Stimulated activated naive CD8-positive, alpha-beta T cell treated with anti-CD3 and anti-CD28 coated beads, Interleukin-15, Interleukin-2, amounts not matched to agents 100 U/mL and 50 U/mL, for 24 hours (primary cell): ENCODE data around the gene NECTIN1.
"Not testable (repeated sequence)": the region's sequence is repeated elsewhere in the genome, so short reads cannot be mapped to it uniquely, and the experiment has no call there.

Experiments used
- ATAC-seq: fragments of 150-1000 bp; cut with Tn5 transposase; one replicate; pipeline ENCODE4 v1.10.0; 2021
- DNase-seq: peaks from one replicate; pipeline ENCODE4 v3.0.0; 2021

The NECTIN1 gene

GRCh38 chr11:119616586-119617339 lies 112.2 kb downstream of the NECTIN1 start:
- ATAC-seq (no peak), DNase-seq (no peak)

DNA sequence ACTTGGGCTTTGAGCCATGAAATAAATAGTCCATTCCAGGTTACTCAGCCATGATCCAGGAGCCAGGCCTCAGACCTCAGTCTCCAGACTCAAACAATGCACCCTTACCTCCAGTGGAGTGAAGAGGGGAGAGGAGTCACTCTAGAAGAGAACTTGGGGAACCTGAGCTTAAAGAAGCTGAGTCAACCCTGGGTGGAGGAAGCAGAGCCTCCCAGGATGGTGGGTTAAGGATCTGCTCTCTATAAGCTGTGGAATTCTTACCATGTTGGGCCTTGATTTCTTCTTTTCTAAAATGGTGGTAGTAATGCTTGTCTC lies 113.2 kb downstream of the NECTIN1 start:
- DNase-seq = no peak
- ATAC-seq = no peak

DNA sequence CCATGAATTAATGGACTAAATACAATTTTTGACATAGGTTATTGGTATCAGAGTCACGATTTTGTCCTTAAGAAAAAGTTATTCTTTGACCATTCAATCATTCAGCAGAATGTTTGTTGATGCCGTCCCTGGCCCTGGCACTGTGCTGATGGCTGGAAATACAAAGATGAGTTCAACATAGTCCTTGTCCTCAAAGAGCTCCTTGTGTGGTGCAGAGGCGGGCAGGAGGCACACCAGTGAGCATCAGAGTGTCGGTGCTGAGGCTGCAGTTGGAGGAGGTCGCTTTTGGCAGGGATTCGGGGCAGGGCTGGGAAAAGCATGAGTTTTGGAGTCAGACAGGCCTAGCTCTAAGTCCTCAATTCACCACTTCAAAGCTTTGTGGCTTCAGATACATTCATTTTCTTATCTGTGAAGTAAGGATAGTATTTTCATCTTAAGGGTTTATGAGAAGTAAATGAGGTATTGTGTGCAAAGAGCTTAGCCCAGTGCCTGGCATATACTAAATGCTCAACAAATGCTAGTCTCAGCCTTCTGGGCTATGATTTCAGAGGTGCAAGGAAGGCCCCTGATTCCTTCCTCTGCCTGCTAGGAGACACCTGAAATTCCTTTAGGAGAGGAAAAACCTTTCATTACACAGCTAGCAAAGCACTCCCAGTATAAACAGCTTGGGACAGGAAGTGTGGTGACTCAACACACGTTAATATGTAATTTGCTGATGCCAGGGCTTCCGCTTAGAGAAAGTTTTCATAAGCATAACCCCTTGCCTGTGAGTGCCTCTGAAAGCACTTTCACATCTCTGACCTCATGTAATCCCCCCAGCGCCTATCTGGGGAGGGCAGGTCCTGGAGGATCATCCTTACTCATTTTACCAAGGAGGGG lies 113.8 kb downstream of the NECTIN1 start:
- ATAC-seq (no peak), DNase-seq (no peak)

GRCh38 chr11:119614222-119615002 lies 114.6 kb downstream of the NECTIN1 start:
- no peak for ATAC-seq
- DNase-seq = no peak

DNA sequence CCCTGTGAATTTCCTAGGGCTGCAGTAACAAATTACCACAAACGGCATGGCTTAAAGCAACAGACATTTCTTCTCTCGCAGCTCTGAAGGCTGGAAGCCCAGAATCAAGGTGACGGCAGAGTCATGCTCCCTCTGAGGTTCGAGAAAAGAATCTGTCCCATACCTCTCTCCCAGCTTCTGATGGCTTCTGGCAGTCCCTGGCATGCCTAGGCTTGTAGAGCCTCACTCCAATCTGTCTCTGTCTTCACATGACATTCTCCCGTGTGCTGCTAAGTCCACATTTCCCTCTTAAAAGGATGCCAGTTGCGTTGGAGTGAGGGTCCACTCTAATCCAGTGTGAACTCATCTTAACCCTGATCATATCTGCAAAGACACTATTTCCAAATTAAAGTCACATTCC lies 116.2 kb downstream of the NECTIN1 start:
- ATAC-seq (no peak), DNase-seq (no peak)

- ATAC-seq (no peak), DNase-seq (no peak)
Measured at GRCh38 chr11:119610836-119611426, 118.1 kb downstream of the NECTIN1 start.

GRCh38 chr11:119608781-119609180 lies 120.2 kb downstream of the NECTIN1 start:
- DNase-seq = no peak
- ATAC-seq = no peak

- DNase-seq (no peak), ATAC-seq (no peak)
Measured at GRCh38 chr11:119608201-119608600, 120.8 kb downstream of the NECTIN1 start.

DNA sequence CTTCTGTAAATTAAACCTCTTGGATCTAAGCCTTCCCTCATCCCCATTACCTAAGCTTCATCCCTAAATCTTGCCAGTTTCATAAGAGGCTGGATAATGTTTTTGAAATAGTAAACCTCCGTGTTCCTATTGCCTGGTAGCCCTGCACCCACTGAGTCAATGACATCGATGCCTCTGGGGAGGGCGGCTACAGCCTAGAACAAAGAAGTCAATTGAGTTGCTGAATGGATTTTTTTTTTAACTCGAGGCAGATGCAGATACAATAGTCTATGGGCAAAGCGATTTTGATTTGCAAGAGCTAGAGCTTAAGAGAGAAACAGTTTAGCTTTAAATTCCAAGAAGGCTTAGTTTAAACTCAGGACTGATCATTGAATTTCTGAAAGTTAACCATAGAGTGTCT lies 121.3 kb downstream of the NECTIN1 start:
- ATAC-seq (no peak), DNase-seq (no peak)

DNA sequence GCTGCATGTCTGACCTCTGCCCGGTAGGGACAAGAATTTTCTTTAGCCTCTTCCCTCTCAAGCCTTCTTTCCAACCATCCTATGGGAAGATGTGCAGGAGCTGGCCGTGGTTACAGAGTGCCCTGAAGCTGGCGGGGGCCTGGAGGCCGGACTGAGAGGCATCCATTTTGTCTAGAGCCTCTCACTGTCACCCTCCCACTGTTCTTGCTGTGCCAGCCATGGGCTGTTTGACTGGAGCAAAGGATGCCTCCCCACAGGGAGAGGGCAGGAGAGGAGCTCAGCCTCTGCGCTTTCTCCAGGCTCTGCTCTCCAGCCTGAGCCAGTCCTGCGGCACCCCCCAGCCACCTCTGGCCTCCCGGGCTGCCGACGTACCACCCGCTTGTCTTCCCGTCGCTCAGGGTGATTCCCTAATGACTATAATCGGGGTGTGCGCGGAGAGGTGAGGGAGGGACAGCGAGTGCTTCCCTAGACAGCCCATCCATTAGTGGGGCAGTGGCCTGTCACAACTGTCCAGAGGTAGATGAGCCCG lies 123.8 kb downstream of the NECTIN1 start:
- no peak for ATAC-seq

GRCh38 chr11:119602745-119603373 lies 126.1 kb downstream of the NECTIN1 start:
- no peak for DNase-seq
- ATAC-seq = no peak

More for the DNA sequence above, 123.8 kb downstream of the NECTIN1 start:
- DNase-seq = no peak

DNA sequence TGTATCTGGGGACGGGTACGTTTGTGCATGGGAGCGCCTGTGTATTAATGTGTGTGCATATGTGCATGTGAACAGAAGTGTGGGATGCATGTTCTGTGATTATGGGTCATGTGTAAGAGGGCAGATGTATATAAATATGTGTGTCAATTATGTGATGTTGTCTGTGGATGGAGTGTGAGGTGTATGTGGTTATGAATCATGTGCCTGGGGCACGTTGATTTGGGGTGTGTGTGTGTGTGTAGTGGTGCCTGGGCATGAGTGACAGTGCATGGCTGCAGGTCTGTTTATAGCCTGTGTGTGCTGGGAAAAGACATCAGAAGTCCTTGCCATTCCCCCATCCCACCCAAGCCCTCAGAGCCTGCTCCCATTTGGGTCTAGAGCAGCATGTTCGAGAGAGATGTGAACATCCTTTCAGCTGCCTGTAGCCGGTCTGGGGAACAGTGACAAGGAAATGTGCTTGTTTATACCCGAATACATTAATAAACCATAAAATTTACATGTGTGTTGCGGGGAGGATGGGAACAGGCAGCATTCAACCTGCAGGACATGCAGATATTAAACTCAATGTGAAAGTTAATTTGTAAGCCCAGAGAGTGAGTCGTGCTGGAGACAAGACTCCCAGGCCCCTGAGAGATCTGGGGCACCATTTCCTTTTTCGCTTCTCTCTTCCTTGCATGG lies 129.0 kb downstream of the NECTIN1 start:
- ATAC-seq = no peak
- DNase-seq = no peak

DNA sequence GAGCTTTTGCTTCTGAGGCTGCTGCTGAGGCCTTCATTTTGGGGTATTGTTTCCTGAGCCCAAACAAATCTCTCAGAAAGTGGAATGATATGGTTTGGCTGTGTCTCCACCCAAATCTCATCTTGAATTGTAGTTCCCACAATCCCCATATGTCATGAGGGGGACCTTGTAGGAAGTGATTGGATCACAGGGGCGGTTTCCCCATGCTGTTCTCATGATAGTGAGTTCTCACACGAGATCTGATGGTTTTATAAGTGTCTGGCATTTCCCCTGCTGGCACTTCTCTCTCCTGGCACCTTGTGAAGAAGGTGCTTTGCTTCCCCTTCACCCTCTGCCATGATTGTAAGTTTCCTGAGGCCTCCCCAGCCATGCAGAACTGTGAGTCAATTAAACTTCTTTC lies 133.1 kb downstream of the NECTIN1 start:
- not testable (repeated sequence) for ATAC-seq, DNase-seq

DNA sequence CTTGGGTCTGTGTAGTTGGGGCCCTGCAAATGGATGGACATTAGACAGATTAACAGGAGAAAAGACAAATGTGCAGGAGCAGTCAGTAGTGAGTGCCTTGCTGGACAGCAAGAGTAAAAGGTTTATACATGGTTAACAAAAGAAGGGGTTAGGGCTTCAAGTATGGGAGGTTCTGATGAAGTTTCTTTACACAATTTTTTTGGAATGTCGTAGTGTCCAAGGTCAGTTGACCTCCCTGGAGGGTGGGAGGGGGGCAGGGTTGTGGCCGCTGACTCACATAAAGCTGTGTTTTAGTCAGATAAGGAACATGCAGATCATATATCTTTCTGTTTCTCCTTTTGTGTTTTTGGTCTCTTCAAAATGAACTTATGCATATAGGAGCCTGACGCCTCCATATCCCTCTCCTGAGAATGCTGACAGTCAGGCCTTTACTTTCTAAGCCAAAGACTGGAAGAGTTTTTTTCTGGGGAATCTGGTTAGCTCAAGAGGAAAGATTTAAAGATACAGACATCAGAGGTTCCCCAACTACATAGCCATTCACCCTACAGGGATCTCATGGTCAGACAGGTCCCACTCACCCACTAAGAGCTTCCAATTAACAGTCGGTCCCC lies 134.3 kb downstream of the NECTIN1 start:
- no peak for DNase-seq
- no peak for ATAC-seq

DNA sequence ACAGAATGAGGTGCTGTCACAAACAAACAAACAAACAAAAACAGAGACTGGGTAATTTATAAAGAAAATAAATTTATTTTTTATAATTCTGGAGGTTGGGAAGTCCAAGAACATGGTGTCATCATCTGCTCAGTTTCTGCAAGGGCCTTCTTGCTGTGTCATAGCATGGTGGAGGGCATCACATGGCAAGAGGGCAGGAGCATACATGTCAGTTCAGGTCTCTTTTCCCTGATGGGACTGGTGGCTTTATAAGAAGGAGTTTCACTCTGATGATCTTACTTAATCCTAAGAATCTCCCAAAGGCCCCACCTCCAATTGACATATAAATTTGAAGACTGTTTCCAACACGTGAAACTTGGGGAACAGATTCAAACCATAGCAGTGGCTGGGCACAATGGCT lies 135.7 kb downstream of the NECTIN1 start:
- ATAC-seq (no peak), DNase-seq (no peak)

- no peak for ATAC-seq
Measured at GRCh38 chr11:119592642-119593041, 136.4 kb downstream of the NECTIN1 start.

GRCh38 chr11:119591836-119592310 lies 137.1 kb downstream of the NECTIN1 start:
- DNase-seq = no peak
- ATAC-seq = no peak

More at GRCh38 chr11:119592642-119593041, 136.4 kb downstream of the NECTIN1 start:
- no peak for DNase-seq

DNA sequence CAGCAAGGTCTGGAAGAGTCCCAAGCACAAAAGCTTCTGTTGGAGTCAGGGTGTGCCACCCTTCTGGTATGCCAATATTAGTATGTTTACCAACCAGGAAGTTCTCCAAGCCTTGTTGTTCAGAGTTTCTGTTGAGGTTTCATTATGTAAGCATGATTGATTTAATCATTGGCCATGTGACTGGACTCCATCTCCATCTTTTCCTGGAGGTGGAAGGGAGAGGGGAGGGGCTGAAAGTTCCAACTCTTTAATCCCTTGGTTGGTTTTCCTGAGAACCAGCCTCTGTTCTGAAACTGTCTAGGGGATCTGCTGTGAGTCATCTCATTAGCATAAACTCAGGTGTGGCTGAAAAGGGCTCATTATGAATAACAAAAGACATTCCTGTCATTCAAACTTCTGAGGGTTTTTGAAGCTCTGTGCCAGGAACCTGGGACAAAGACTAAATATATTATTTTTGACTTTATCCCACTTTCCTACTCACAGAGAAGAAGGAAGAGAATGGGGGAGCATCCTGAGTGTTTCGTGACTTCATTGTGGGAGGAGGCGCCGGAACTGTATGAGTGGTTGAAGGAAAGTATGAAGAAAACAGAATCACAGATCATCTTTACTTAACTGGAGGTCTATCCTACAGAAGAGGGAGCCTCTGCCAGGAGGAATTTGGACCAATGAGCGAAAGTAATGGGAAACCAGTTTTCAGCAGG lies 138.2 kb downstream of the NECTIN1 start:
- DNase-seq = no peak
- ATAC-seq = no peak

DNA sequence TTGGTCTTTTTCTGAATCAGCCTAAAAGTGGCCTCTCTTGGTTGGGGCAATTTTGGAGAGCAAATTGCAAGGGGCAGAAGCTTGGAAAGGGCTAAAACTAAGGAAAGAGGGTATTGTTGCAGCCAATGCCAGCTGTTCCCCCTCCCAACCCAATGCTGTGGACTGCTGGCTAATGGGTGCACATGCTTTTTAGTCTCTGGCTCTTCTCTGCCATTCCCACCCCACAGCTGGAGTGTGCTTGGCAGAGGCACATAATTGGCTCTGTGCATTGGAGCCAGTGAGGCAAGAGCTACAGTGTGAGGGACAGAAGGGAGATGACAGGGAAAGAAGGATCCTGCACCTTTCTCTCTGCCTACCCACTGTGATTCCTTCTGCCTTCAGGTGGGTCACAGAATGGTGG lies 140.0 kb downstream of the NECTIN1 start:
- ATAC-seq = no peak
- no peak for DNase-seq
